Measurements from ENCODE around the gene SPRTN. TPM values are rescaled to one million over a fixed set of nuclear protein-coding genes. Genes with fewer than 3 reads are reported as not detected.

SPRTN gene
- total and polyA plus RNA-seq, 2 donors (not counting 3 experiments of a cell fraction or from before 2014, with no cell fraction given) = 15.4 to 16.1 TPM

GRCh38 chr1:231369282-231369681 lies 31.2 kb downstream of the SPRTN start:
- no peak overlapping the region for H3K4me2 ChIP-seq (ENCODE audit: insufficient read depth, low read length)
- H3K4me3 ChIP-seq (replicated peaks in 1 of 3; ENCODE audit: insufficient read depth in 1 of 3, low read depth in 1 of 3, low read length in 3 of 3) = no peak overlapping the region
- no peak overlapping the region for H3K9ac ChIP-seq (replicated peaks; ENCODE audit: extremely low read depth, insufficient read depth, low read length)
- no peaks in the 10 kb centered on the region for H3K4me1 ChIP-seq (ENCODE audit: control insufficient read depth, extremely low read depth, insufficient read depth, low read length)
- H3K79me2 ChIP-seq (ENCODE audit: control insufficient read depth, insufficient read depth, low read length) = peaks cover 9% of the 10 kb centered on the region
- FAIRE-seq (no peak), DNase-seq (ENCODE audit: low read depth, low spot score) (no peak)
- intact Hi-C loops (cut with micrococcal nuclease) = no loop called here
- no peaks in the 10 kb centered on the region for H3K9me3 ChIP-seq (replicated peaks; ENCODE audit: control insufficient read depth, insufficient read depth, low read length)
- no peaks in the 10 kb centered on the region for H3K9me1 ChIP-seq (replicated peaks; ENCODE audit: control insufficient read depth, extremely low read depth, insufficient read depth, low read length)
- TF ChIP-seq MYC (IDR thresholded peaks at IDR 0.05; ENCODE audit: low read depth, low read length) (no peak), POLR2A (IDR thresholded peaks at IDR 0.05; ENCODE audit: low read depth, low read length) (no peak), FOS (IDR thresholded peaks at IDR 0.05; ENCODE audit: borderline replicate concordance, insufficient read depth, low read length) (no peak), GATA2 (IDR thresholded peaks at IDR 0.05; ENCODE audit: insufficient read depth, insufficient read length, low read depth, low read length) (no peak), EZH2 (IDR thresholded peaks at IDR 0.05; ENCODE audit: borderline replicate concordance, low read depth, low read length, severe bottlenecking) (no peak), POLR2AphosphoS5 (IDR thresholded peaks at IDR 0.05; ENCODE audit: insufficient read depth, low read depth, low read length) (no peak), JUN (IDR thresholded peaks at IDR 0.05; ENCODE audit: borderline replicate concordance, insufficient read depth, insufficient read length, low read depth) (no peak)
- TF ChIP-seq, protein P1, sequence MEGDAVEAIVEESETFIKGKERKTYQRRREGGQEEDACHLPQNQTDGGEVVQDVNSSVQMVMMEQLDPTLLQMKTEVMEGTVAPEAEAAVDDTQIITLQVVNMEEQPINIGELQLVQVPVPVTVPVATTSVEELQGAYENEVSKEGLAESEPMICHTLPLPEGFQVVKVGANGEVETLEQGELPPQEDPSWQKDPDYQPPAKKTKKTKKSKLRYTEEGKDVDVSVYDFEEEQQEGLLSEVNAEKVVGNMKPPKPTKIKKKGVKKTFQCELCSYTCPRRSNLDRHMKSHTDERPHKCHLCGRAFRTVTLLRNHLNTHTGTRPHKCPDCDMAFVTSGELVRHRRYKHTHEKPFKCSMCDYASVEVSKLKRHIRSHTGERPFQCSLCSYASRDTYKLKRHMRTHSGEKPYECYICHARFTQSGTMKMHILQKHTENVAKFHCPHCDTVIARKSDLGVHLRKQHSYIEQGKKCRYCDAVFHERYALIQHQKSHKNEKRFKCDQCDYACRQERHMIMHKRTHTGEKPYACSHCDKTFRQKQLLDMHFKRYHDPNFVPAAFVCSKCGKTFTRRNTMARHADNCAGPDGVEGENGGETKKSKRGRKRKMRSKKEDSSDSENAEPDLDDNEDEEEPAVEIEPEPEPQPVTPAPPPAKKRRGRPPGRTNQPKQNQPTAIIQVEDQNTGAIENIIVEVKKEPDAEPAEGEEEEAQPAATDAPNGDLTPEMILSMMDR (IDR thresholded peaks at IDR 0.05; ENCODE audit: extremely low read depth in 1 of 2, insufficient read depth in 1 of 2, low read depth in 1 of 2, low read length in 2 of 2) = no peak
- TF ChIP-seq, protein P2, sequence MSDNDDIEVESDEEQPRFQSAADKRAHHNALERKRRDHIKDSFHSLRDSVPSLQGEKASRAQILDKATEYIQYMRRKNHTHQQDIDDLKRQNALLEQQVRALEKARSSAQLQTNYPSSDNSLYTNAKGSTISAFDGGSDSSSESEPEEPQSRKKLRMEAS (IDR thresholded peaks at IDR 0.05; ENCODE audit: insufficient read depth, insufficient read length) = no peak
- dilution Hi-C loops (cut with MboI; ENCODE audit: extremely low pct_ligation_motif_present, low sequenced_read_pairs) = no loop called here
- peaks cover 0 to 7% of the 10 kb centered on the region in 2 experiments for H3K36me3 ChIP-seq (ENCODE audit: control insufficient read depth in 2 of 2, extremely low read depth in 1 of 2, insufficient read depth in 2 of 2, low read length in 2 of 2)
- H3K27ac ChIP-seq (ENCODE audit: insufficient read depth, low read depth, low read length) = no peak overlapping the region
- no peak overlapping the region for H2AFZ ChIP-seq (ENCODE audit: low read depth, low read length)
- CTCF ChIA-PET = interaction anchor here (1.1 to 1.5 kb wide), 3 partner anchors 12 to 215 kb away, joined by 3 to 6 read pairs (median 5); no protein-coding TSS in a partner anchor
- H4K20me1 ChIP-seq (replicated peaks; ENCODE audit: control insufficient read depth, extremely low read depth, insufficient read depth, low read length) = no peaks in the 10 kb centered on the region
- no peaks in the 10 kb centered on the region for H3K27me3 ChIP-seq (ENCODE audit: control insufficient read depth in 2 of 2, insufficient read depth in 2 of 2, low read length in 2 of 2)
- no TSS peak for BruUV-seq (replicated peaks)
- POLR2A ChIA-PET = no interaction called here
